Keratinocyte (primary cell): Measurements from ENCODE around the gene SMG6.

Experiments used
- CTCF ChIP-seq, 3 experiments: IDR thresholded peaks in 1 of 3; conservative IDR thresholded peaks in 1 of 3; optimal IDR thresholded peaks in 1 of 3; 2 replicates in 2 of 3; 3 replicates in 1 of 3; pipeline versions ENCODE3 to v1.5.1; 2011; ENCODE audit warnings: low read length in 3 of 3, mild to moderate bottlenecking in 3 of 3, moderate library complexity in 2 of 3, control low read depth in 1 of 3, inconsistent platforms in 1 of 3; ENCODE audit not compliant: insufficient read depth in 2 of 3; ENCODE audit errors: extremely low read depth in 1 of 3
- EZH2 ChIP-seq: IDR thresholded peaks from one replicate; pipeline ENCODE4 v1.6.1; 2012; ENCODE audit warnings: inconsistent platforms, mild to moderate bottlenecking, low read length, moderate library complexity

DNA sequence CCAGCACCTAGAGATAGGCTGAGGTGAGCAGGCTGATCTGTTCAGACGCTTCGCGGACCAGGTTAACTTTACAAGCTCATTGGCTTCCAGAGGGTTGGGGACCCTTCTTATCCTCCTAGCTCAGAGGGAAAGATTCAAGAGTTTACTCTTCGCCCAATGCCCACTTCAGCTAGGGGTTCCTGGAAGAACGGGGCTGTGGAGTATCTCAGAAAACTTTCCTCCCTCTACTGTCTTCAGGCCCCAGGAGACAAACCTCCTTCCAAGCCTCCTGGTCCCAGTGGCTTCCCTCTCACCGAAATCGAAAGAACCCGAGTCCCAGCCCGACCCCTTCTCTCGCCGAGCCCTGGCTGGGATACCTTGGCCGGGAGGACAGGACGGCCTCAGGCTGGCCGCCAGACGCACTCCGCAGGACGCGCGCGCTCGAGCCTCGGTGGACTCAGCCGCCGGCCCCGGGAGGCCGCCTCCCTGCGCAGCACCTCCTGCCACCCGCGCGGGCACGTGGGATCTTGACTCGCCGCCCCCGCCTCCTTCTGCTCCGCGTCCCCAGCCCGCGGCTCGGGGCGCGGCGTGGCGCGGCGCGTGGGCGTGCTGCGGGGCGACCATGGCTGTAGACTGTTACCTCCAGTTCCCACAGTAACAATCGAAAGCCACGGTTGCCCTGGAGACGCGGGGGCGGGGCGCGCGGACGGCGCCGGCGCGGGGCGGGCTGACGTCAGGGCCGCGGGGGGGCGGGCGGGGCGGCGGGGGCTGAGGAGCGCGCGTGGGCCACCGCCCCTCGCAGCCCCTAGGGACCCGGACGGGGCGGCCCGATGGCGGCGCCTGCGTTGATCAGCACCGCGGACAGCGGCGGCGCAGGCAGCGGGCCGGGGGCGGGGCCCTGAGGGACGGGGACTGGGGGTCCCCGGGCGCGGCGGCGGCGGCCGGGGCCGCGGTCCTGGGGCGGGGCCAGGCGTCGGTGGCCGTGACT lies 254.0 kb downstream of the SMG6 start:
- TF ChIP-seq CTCF (optimal IDR thresholded peaks at IDR 0.05 in 1 of 3, IDR thresholded peaks at IDR 0.05 in 1 of 3, conservative IDR thresholded peaks at IDR 0.05 in 1 of 3; ENCODE audit: extremely low read depth in 1 of 3, insufficient read depth in 2 of 3, low read length in 3 of 3) (no peak), EZH2 (no peak)
